Glomerular visceral epithelial cell (primary cell): ENCODE data around the gene EPS15.
"Not testable (repeated sequence)": the region's sequence is repeated elsewhere in the genome, so short reads cannot be mapped to it uniquely, and the experiment has no call there.

Experiments
- DNase-seq: peaks from one replicate; pipeline ENCODE4 v3.0.0-alpha.2; 2016; ENCODE audit errors: extremely low spot score

Gene EPS15

DNA sequence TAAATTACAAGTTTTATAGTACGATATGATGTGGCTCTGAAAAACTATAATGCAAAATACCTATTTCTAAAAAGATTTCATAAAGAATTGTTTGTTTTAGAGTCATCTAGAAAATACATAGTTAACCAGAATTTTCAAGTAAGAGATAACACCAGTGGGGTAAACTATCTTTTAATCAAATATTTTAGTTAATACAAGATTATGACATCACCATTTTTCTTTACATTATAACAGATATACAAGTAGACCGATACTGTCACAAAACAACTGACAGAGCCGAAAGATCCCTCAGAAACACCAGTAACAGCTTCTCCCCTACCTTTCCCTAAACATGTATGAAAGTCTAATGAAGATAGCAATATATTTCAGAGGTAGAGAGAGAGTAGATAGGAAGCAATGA lies 54.2 kb downstream of the EPS15 start:
- no peak for DNase-seq

DNA sequence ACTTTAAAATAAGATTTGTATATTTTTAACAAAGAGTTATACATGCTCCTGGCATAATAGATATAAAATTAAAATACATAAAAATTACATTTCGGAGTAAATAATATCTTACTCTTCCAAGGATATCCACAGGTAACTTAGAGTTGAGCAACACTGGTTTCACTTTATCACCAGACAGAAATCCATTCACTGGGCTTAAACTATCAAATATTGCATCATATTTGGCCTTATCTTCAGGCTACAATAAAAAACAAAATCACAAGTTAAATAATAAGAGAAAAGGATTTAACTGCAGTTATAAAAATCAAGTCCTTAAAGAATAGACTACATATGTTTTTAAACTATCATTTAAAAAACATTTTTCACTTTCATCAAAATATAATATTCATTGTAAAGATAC lies 55.5 kb downstream of the EPS15 start:
- no peak for DNase-seq

- DNase-seq = not testable (repeated sequence)
Observed at GRCh38 chr1:51462289-51462688, 56.8 kb downstream of the EPS15 start.

DNA sequence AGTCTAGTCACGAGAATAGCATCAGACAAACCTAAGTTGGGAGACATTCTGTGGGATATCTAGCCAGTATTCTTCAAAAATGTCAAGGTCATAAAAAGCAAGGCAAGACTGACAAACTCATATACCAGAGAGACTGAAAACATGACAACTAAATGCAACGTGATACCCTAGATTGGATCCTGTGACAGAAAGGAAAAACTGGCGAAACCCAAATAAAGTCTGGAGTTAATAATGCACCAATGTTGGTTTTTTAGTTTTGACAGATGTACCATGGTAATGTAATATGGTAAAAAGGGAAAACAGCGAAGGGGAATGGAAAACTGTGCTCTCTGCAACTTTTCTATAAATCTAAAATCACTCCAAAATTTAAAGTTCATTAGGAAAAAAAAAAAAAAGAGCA lies 64.5 kb downstream of the EPS15 start:
- DNase-seq = no peak

- no peak for DNase-seq
Observed at GRCh38 chr1:51453010-51453409, 66.1 kb downstream of the EPS15 start.

DNA sequence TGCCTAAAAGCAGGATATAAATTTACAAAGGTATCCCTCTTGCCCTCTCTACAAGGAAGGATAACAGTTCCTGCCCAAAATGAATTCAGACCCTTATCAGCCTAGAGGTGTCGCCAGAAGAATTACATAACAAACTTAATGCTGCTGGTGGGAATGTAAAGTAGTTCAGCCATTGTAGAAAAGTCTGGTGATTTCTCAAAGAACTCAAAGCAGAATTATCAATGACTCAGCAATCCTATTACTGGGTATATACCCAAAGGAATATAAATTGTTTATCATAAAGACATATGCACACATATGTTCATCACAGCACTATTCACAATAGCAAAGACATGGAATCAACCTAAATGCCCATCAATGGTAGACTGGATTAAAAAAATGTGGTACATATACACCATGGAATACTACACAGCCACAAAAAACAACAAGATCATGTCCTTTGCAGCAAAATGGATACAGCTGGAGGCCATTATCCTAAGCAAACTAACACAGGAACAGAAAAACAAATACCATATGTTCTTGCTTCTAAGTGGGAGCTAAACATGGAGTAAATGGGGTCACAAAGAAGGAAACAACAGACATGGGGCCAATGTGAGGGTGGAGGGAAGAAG lies 70.1 kb downstream of the EPS15 start:
- not testable (repeated sequence) for DNase-seq

DNA sequence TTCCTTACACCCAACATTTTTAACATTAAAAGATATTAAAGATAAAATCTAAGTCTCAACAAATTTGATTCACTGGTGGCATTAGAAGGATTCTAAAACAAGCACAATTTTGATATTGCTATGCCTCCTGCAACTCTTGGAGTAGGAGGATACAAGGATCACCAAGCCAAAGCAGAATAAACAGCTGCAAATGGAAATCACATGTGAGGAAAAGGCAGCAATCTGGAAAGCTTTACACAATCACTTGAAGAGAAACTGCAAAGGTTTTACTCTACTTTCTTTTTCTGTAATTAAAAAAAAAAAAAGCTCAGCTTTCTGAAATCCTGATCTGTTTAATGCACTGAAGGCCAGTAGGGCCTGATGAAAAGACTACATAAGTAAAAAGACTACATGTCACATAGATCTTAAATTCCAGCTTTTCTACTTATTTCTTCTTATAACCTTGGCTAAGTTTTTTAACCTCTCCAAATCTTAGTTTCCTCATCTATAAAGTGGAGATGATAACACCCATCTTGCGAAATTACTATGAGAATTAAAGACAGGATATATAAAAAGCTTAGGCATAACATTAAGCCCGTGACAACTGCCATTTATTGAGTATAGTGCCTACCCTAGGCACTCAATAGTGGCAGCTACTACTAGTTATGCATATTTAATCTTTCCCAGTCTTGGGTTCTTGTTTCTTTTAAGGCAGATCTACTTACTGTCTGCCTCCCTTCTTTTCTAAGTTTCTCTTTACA lies 73.5 kb downstream of the EPS15 start:
- no peak for DNase-seq

- no peak for DNase-seq
Observed at GRCh38 chr1:51444534-51445192, 74.4 kb downstream of the EPS15 start.

GRCh38 chr1:51444096-51444495 lies 75.0 kb downstream of the EPS15 start:
- no peak for DNase-seq

- no peak for DNase-seq
Observed at GRCh38 chr1:51443555-51443954, 75.5 kb downstream of the EPS15 start.

DNA sequence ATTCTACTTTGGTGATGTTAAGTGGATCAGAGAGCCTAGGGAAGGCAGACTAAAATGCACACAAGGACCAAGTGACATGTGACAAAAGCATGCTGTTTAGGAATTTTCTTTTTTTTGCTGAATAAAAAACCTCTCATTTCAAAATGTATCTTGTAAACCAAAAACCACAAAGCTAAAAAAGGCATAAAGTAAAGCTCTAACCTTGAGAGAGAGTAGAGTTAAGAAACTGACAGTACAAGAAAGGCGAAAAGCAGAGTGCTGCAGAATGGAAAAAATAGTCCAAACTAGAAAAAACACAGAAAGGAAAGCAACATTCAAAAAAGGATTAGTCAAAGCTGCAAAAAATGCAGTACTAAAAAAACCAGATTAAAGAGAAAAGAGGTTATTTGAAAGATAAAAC lies 76.5 kb downstream of the EPS15 start:
- no peak for DNase-seq

DNA sequence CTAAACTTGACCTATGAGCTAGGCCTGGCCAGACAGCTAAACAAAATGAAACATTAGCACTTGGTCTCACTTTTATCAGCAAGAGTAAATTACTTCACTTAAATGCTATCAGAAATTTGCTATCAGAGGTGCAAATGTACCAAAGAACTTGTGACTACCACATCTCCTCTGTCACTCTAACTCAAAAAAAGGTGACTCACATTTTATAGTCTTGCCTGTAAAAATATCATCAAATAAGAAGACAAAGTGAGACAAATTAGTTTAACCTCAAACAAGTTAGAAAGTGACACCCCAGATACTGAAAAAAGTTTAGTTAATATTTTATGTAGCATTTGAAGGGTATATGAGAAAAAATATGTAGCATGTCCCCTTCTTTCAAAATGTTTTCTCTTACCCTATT lies 76.9 kb downstream of the EPS15 start:
- no peak for DNase-seq

DNA sequence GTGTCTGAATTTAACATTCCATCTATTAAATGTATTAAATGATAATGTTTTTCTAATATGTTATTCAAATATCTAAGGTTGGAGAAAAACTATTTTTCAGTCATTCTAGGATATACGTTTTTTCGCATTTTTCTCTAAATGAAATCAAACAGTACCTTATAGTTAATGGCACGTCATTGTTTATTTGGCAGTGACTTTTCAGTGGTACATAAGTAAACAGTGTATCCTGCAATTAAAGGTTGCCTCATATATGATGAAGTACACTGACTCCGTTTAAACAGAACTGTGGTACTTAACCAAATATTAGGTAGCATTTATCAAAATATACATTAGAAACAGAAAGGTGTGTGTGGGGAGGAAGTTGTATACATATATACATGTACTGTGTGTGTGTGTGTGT lies 79.2 kb downstream of the EPS15 start:
- no peak for DNase-seq

DNA sequence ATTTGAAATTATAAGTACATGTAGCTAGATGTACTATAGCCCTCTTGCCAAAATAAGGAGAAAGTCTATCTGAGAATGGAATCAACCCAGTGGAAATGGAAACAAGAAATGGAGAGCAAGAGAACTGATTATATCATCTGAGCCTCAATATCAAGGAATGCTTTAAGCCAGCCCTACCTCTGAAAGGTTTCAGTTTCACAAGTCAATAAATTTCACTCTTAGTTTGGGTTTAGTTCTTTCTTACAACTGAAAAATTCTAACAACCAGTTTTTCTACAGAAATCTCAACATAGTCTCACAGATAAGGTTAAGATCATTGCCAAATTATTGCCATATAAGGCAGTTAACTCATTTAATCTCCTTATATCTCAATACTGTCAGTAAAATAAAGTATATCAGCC lies 80.0 kb downstream of the EPS15 start:
- no peak for DNase-seq

- DNase-seq = not testable (repeated sequence)
Observed at GRCh38 chr1:51437391-51437790, 81.7 kb downstream of the EPS15 start.

DNA sequence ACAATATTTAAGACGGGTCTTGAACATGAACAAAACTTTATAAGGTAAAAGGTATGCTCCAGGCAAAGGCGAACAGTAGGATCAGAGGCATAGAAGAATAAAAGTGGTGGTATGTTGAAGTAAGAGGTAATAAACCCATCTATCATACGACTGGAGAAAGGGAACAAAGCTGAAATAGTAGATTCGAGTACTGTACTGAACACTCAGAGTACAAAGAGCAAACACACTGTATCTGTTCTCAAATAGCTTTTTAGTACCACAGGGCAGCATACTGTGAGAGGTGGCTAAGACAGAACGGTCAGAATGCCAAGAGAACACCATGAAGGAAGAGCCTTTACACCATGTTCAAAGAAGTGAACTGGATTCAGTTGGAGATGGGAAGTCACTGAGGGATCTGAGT lies 83.2 kb downstream of the EPS15 start:
- no peak for DNase-seq

DNA sequence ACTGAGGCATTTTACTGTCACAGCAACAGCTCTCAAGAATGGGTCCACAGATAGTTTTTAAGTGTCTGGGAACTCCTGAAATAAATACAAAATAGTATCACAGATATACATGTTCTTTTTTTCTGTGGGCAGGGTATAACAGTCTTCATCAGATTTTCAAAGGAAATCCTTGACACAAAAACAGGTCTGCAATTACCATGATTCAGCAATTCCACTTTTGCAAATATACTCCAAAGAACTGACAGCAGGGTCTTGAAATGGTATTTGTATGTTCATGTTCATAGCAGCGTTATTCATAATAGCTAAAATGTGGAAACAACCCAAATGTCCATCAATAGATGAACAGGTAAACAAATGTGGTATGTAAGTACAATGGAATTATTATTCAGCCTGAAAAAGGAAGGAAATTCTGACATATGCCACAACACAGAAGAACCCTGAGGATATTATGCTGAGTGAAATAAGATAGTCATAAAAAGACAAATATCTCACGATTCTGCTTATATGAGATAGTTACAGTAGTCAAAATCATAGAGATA lies 85.0 kb downstream of the EPS15 start:
- DNase-seq = no peak

DNA sequence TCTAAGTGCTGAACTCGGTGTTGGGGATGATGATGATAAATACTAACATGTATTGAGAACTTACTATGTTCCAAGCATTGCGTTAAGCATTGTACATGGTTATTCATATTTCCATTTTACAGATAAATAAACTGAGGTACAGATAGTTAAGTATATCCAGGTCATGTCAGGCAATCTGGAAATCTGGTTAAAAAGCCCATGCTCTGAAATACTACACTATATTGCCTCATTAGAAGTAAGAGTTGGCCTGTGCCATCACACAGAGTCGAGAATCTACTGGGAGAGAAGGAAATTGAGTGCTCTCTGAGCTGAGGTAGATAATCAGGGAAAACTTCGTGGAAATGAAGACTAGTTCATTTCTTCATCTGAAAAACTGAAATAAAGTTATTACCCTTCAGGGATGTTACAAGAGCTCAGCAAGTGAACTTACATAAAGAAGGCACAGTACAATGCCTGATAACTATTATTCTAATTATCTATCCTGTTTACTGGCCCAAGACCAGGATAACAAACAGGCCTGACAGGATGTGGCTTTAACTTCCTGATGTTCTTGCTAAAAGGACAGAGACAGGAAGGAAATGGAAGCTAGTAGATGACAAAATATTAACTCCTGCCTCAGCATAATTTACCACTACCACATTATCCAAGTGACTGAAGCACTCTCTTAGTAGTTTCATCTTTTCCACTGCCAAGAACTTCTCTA lies 85.6 kb downstream of the EPS15 start:
- DNase-seq = no peak

DNA sequence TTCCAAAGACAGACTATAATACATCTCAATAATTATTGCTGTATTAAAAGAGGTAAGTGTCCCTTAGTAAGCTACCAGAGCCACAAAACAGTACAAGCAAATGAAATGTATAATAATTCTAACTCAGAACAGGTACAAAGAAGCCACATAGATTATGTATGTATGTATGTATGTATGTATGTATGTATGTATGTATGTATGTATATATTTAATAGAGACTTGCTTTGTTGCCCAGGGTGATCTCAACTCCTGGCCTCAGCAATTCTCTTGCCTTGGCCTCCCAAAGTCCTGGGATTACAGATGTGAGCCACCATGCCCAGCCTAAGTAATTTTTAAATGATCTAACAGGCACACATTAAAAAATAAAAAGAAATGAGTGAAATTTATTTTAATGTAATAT lies 86.9 kb downstream of the EPS15 start:
- no peak for DNase-seq

DNA sequence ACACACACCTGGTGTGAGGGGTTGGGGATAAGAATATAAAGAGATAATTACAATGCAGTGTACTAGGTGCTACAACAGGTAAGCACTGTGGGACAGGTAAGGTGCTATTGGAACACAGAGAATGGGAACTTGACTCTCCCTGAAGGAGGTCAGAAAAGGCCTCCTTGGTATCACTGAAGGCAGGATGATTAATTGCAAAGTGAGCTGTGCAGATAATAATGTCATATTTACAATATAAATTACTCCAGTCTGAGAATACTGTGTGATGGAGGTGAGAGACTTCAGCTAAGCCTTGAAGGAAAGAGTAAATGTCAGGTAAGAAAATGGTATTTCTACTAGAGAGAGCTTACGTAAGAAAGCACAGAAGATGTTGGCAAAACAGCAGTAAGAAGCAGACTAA lies 91.6 kb downstream of the EPS15 start:
- no peak for DNase-seq

GRCh38 chr1:51425955-51426354 lies 93.1 kb downstream of the EPS15 start:
- no peak for DNase-seq

DNA sequence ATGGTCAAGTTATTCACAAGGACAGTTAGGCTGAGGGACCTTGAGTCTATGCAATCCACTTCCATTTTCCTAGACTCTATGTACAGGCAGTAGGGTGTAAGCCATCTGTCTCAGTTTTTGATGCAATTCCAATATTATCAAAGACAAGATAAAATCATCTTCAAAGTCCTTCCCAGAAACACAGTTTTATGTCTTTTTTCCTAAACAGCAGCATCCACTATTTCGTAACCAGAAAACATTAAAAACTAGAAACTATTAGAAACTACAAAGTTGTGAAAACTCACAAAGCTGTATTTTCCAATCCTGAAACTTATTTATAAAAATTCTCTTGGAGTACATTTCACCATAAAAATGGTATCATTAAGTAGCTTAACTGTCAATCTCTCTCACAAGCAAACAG lies 93.8 kb downstream of the EPS15 start:
- DNase-seq = no peak
